Caco-2 (cell line): ENCODE data around the gene OR6F1. TPM values are rescaled to one million over a fixed set of nuclear protein-coding genes. Genes with fewer than 3 reads are reported as not detected.

ENCODE experiments used
- BruUV-seq: library from RNA; stranded (reverse); fragments of 400-500 nt; replicated peaks from 2 replicates; lab custom pipeline; 2021; lab: Mats Ljungman, UMichigan
- CTCF ChIA-PET: fragments of 300-600 bp; sonication (Branson Sonifier 250); formaldehyde crosslinking; loops from one replicate; lab custom pipeline; 2022; ENCODE audit warnings: antibody characterized with exemption; lab: Charles Lee
- POLR2A ChIA-PET: fragments of 300-600 bp; sonication (Branson Sonifier 250); formaldehyde crosslinking; loops from one replicate; lab custom pipeline; 2022; ENCODE audit warnings: antibody characterized with exemption; lab: Charles Lee
- DNase-seq, 2 experiments: peaks; one replicate each; pipeline versions ENCODE4 v3.0.0 to v3.0.0-alpha.2; 2020 to 2022
- H3K27me3 ChIP-seq: replicated peaks from 2 replicates; pipeline ENCODE4 v1.6.0; 2011; ENCODE audit warnings: low read length; ENCODE audit not compliant: control insufficient read depth, insufficient read depth
- H3K36me3 ChIP-seq: 2 replicates; pipeline ENCODE4 v1.5.1; 2011; ENCODE audit warnings: low read length; ENCODE audit not compliant: control insufficient read depth, insufficient read depth
- H3K4me1 ChIP-seq: fragments of 250-450 bp; sonication (Bioruptor Pico); 2 replicates; pipeline ENCODE4 v1.5.1; 2020; ENCODE audit warnings: mild to moderate bottlenecking
- H3K4me3 ChIP-seq: 2 replicates; pipeline ENCODE4 v1.5.1; 2011; ENCODE audit warnings: low read depth, mild to moderate bottlenecking, control low read depth, low read length
- H3K9me3 ChIP-seq: fragments of 250-450 bp; sonication (Bioruptor Pico); 2 replicates; pipeline ENCODE4 v1.5.1; 2020; ENCODE audit warnings: mild to moderate bottlenecking, moderate library complexity
- H3K27ac Mint-ChIP-seq: one replicate; pipeline ENCODE4 v1.8.0; 2022; ENCODE audit warnings: mixed read lengths; ENCODE audit not compliant: unreplicated experiment
- H3K27me3 Mint-ChIP-seq: one replicate; pipeline ENCODE4 v1.8.0; 2022; ENCODE audit warnings: mixed read lengths; ENCODE audit not compliant: insufficient read depth, unreplicated experiment
- H3K36me3 Mint-ChIP-seq: one replicate; pipeline ENCODE4 v1.8.0; 2022; ENCODE audit warnings: mild to moderate bottlenecking, mixed read lengths; ENCODE audit not compliant: insufficient read depth, unreplicated experiment
- H3K4me1 Mint-ChIP-seq: one replicate; pipeline ENCODE4 v1.8.0; 2022; ENCODE audit warnings: low read depth, mixed read lengths; ENCODE audit not compliant: unreplicated experiment
- H3K4me3 Mint-ChIP-seq: one replicate; pipeline ENCODE4 v1.8.0; 2022; ENCODE audit warnings: mild to moderate bottlenecking, moderate library complexity, mixed read lengths; ENCODE audit not compliant: unreplicated experiment
- H3K9me3 Mint-ChIP-seq: one replicate; pipeline ENCODE4 v1.8.0; 2022; ENCODE audit warnings: mixed read lengths; ENCODE audit not compliant: unreplicated experiment
- intact Hi-C: fragments of 100-400 bp; cut with micrococcal nuclease; formaldehyde crosslinking; loops from one replicate; pipeline ENCODE4 v1.10.0; 2022; ENCODE audit not compliant: unreplicated experiment
- total RNA-seq: library from RNA; stranded (reverse); gene quantifications from 2 replicates; pipeline ENCODE4 v1.2.3, GENCODE V29; 2022
- TF ChIP-seq, protein P1 (sequence below), 2 experiments: fragments of 200-600 bp in 1 of 2; IDR thresholded peaks; 1 replicate in 1 of 2; 2 replicates in 1 of 2; pipeline versions ENCODE4 v1.5.1 to v1.8.0; 2011 to 2022; ENCODE audit warnings: antibody characterized with exemption in 1 of 2, control low read depth in 1 of 2, inconsistent platforms in 1 of 2, low read depth in 1 of 2, low read length in 1 of 2, mild to moderate bottlenecking in 1 of 2, moderate library complexity in 1 of 2; ENCODE audit not compliant: insufficient read depth in 1 of 2, severe bottlenecking in 1 of 2, unreplicated experiment in 1 of 2

Gene OR6F1
- total RNA-seq, 1 experiment from 2014 or later = not detected

- no peaks in the 10 kb centered on the region for H3K36me3 Mint-ChIP-seq
- Histone ChIP-seq H3K27me3 (no peaks in the 10 kb centered on the region), H3K36me3 (no peaks in the 10 kb centered on the region), H3K4me1 (no peaks in the 10 kb centered on the region), H3K9me3 (no peaks in the 10 kb centered on the region), H3K4me3 (no peak overlapping the region)
- no peak overlapping the region for H3K4me3 Mint-ChIP-seq
- TF ChIP-seq, protein P1, sequence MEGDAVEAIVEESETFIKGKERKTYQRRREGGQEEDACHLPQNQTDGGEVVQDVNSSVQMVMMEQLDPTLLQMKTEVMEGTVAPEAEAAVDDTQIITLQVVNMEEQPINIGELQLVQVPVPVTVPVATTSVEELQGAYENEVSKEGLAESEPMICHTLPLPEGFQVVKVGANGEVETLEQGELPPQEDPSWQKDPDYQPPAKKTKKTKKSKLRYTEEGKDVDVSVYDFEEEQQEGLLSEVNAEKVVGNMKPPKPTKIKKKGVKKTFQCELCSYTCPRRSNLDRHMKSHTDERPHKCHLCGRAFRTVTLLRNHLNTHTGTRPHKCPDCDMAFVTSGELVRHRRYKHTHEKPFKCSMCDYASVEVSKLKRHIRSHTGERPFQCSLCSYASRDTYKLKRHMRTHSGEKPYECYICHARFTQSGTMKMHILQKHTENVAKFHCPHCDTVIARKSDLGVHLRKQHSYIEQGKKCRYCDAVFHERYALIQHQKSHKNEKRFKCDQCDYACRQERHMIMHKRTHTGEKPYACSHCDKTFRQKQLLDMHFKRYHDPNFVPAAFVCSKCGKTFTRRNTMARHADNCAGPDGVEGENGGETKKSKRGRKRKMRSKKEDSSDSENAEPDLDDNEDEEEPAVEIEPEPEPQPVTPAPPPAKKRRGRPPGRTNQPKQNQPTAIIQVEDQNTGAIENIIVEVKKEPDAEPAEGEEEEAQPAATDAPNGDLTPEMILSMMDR (IDR thresholded peaks at IDR 0.05; ENCODE audit: insufficient read depth in 1 of 2, low read depth in 1 of 2, low read length in 1 of 2, severe bottlenecking in 1 of 2, unreplicated experiment in 1 of 2) = peak; percentile 64 to 80
- no TSS peak for BruUV-seq
- intact Hi-C loops = no loop called here
- DNase-seq = peak; percentile 53 to 68
- H3K4me1 Mint-ChIP-seq = no peaks in the 10 kb centered on the region
- CTCF ChIA-PET = no interaction called here
- H3K27me3 Mint-ChIP-seq = peaks cover 6% of the 10 kb centered on the region
- no peak overlapping the region for H3K27ac Mint-ChIP-seq
- no peaks in the 10 kb centered on the region for H3K9me3 Mint-ChIP-seq
- POLR2A ChIA-PET = no interaction called here
These were observed 35.1 kb downstream of the OR6F1 start for GRCh38 chr1:247681288-247681897.

- Mint-ChIP-seq H3K36me3 (no peaks in the 10 kb centered on the region), H3K4me3 (no peak overlapping the region), H3K9me3 (no peaks in the 10 kb centered on the region), H3K27ac (no peak overlapping the region), H3K4me1 (no peaks in the 10 kb centered on the region), H3K27me3 (peaks cover 6% of the 10 kb centered on the region)
- no peaks in the 10 kb centered on the region for H3K36me3 ChIP-seq
- ChIA-PET POLR2A (no interaction called here), CTCF (no interaction called here)
- no peak for DNase-seq
- no TSS peak for BruUV-seq
- H3K27me3 ChIP-seq = no peaks in the 10 kb centered on the region
- no peaks in the 10 kb centered on the region for H3K9me3 ChIP-seq
- H3K4me3 ChIP-seq = no peak overlapping the region
- intact Hi-C loops = no loop called here
- TF ChIP-seq, protein P1 (IDR thresholded peaks at IDR 0.05; ENCODE audit: insufficient read depth in 1 of 2, low read depth in 1 of 2, low read length in 1 of 2, severe bottlenecking in 1 of 2, unreplicated experiment in 1 of 2) = no peak
- H3K4me1 ChIP-seq = no peaks in the 10 kb centered on the region
These were observed 36.3 kb downstream of the OR6F1 start for GRCh38 chr1:247680171-247680570.

GRCh38 chr1:247679639-247680038 is 36.8 kb downstream of the OR6F1 start, which contains the start of gene OR13G1:
TSS of gene OR13G1 (minus strand) at chr1:247679739. CDS start at chr1:247673041, 6,698 bp downstream.
- no peak for DNase-seq
- TF ChIP-seq, protein P1 (IDR thresholded peaks at IDR 0.05; ENCODE audit: insufficient read depth in 1 of 2, low read depth in 1 of 2, low read length in 1 of 2, severe bottlenecking in 1 of 2, unreplicated experiment in 1 of 2) = no peak
- no peak within 1 kb of the TSS for H3K4me3 Mint-ChIP-seq
- no peak within 1 kb of the TSS for H3K27ac Mint-ChIP-seq
- Histone ChIP-seq H3K36me3 (no peaks in the 10 kb centered on the region), H3K27me3 (no peaks in the 10 kb centered on the region), H3K4me3 (no peak within 1 kb of the TSS), H3K9me3 (no peaks in the 10 kb centered on the region), H3K4me1 (no peaks in the 10 kb centered on the region)
- CTCF ChIA-PET = no interaction called here
- H3K9me3 Mint-ChIP-seq = no peaks in the 10 kb centered on the region
- POLR2A ChIA-PET = no interaction called here
- H3K27me3 Mint-ChIP-seq = peaks cover 6% of the 10 kb centered on the region
- no peaks in the 10 kb centered on the region for H3K4me1 Mint-ChIP-seq
- no peaks in the 10 kb centered on the region for H3K36me3 Mint-ChIP-seq
- intact Hi-C loops = no loop called here
- BruUV-seq = no TSS peak
